Gastrocnemius medialis (tissue), 4 donors: Measurements from ENCODE around the gene IRS2. TPM values are rescaled to one million over a fixed set of nuclear protein-coding genes. Genes with fewer than 3 reads are reported as not detected.

Experiments
- ATAC-seq, 2 donors: fragments of 150-250 bp; one replicate each; pipeline ENCODE4 v1.9.1; 2016
- DNase-seq, 2 donors: peaks; one replicate each; pipeline ENCODE4 v3.0.0-alpha.2; 2019
- H3K27ac ChIP-seq, 4 donors: fragments of 200-600 bp; sonication (generic); 1 replicate in 1 of 4; 2 replicates in 3 of 4; pipeline ENCODE4 v1.5.1; 2016 to 2018; ENCODE audit warnings: mild to moderate bottlenecking in 2 of 4, moderate library complexity in 1 of 4
- H3K27me3 ChIP-seq, 3 donors: fragments of 200-600 bp; sonication (generic) in 2 of 3; 1 replicate in 1 of 3; 2 replicates in 2 of 3; pipeline versions ENCODE4 v1.5.1 to v1.6.0; 2016 to 2019; ENCODE audit warnings: mild to moderate bottlenecking in 1 of 3, moderate library complexity in 1 of 3
- H3K36me3 ChIP-seq, 2 donors: fragments of 200-600 bp; sonication (generic) in 1 of 2; one replicate each; pipeline ENCODE4 v1.5.1; 2017 to 2018
- H3K4me1 ChIP-seq, 2 donors: fragments of 200-600 bp; sonication (generic) in 1 of 2; one replicate each; pipeline ENCODE4 v1.5.1; 2016 to 2017; ENCODE audit warnings: mild to moderate bottlenecking in 2 of 2
- H3K4me3 ChIP-seq, 4 donors: fragments of 200-600 bp; sonication (generic) in 3 of 4; 1 replicate in 1 of 4; 2 replicates in 3 of 4; pipeline ENCODE4 v1.5.1; 2016 to 2019; ENCODE audit warnings: mild to moderate bottlenecking in 2 of 4
- H3K9me3 ChIP-seq, 3 donors: fragments of 200-600 bp; sonication (generic) in 2 of 3; 1 replicate in 1 of 3; 2 replicates in 2 of 3; pipeline ENCODE4 v1.5.1; 2016 to 2019
- POLR2A ChIP-seq, 2 donors: fragments of 450-650 bp; IDR thresholded peaks; one replicate each; pipeline ENCODE4 v1.6.1; 2017; ENCODE audit warnings: antibody characterized with exemption in 2 of 2, mild to moderate bottlenecking in 2 of 2, moderate library complexity in 2 of 2
- in situ Hi-C, 4 donors: fragments of 200-750 bp; cut with MboI; loops; one replicate each; pipeline versions ENCODE4 v1.15.0 to v1.8.0; 2017; ENCODE audit warnings: low sequenced_read_pairs in 4 of 4
- intact Hi-C: fragments of 100-400 bp; cut with DNase I; formaldehyde crosslinking; loops from one replicate; pipeline ENCODE4 v1.15.1; 2023; ENCODE audit warnings: low total_unique reads
- total RNA-seq, 4 donors: library from RNA; depleted of rRNA; stranded (reverse); fragments of >200 nt; gene quantifications; one replicate each; pipeline versions ENCODE4 v1.1.0 to v1.2.3, GENCODE V29; 2016
- TF ChIP-seq, protein P1 (sequence below), 5 experiments: fragments of 450-650 bp in 3 of 5; fragments of 200-600 bp in 2 of 5; sonication (generic) in 2 of 5; IDR thresholded peaks in 4 of 5; conservative IDR thresholded peaks in 1 of 5; 1 replicate in 4 of 5; 2 replicates in 1 of 5; pipeline ENCODE4 v1.5.1; 2016 to 2019; ENCODE audit warnings: antibody characterized with exemption in 5 of 5, mild to moderate bottlenecking in 3 of 5, moderate library complexity in 3 of 5

Gene IRS2
- total RNA-seq, 4 donors from 2014 or later: 23.8 to 65.6 (median 28.7) TPM

- in situ Hi-C loops: no loop called here
- Histone ChIP-seq H3K27ac (peak overlapping the region; percentile 24 to 61 (median 57)), H3K27me3 (no peaks in the 10 kb centered on the region), H3K36me3 (no peaks in the 10 kb centered on the region), H3K9me3 (no peaks in the 10 kb centered on the region), H3K4me3 (no peak overlapping the region), H3K4me1 (peaks cover 0 to 6% of the 10 kb centered on the region in 2 donors)
- TF ChIP-seq, protein P1, sequence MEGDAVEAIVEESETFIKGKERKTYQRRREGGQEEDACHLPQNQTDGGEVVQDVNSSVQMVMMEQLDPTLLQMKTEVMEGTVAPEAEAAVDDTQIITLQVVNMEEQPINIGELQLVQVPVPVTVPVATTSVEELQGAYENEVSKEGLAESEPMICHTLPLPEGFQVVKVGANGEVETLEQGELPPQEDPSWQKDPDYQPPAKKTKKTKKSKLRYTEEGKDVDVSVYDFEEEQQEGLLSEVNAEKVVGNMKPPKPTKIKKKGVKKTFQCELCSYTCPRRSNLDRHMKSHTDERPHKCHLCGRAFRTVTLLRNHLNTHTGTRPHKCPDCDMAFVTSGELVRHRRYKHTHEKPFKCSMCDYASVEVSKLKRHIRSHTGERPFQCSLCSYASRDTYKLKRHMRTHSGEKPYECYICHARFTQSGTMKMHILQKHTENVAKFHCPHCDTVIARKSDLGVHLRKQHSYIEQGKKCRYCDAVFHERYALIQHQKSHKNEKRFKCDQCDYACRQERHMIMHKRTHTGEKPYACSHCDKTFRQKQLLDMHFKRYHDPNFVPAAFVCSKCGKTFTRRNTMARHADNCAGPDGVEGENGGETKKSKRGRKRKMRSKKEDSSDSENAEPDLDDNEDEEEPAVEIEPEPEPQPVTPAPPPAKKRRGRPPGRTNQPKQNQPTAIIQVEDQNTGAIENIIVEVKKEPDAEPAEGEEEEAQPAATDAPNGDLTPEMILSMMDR (IDR thresholded peaks at IDR 0.05 in 4 of 5, conservative IDR thresholded peaks at IDR 0.05 in 1 of 5): no peak
- TF ChIP-seq POLR2A (IDR thresholded peaks at IDR 0.05): peak in 1 of 2 donors; percentile 12
- DNase-seq (peak; percentile 53 to 82), ATAC-seq (peak; percentile 99 to 100)
- intact Hi-C loops: loop anchor here (2.0 to 5.0 kb wide), 3 partner anchors 41 to 391 kb away; no protein-coding TSS in a partner anchor
Observed at GRCh38 chr13:109715902-109716301, 70.5 kb downstream of the IRS2 start.

GRCh38 chr13:109713681-109714080 lies 72.7 kb downstream of the IRS2 start:
- no peak for TF ChIP-seq POLR2A (IDR thresholded peaks at IDR 0.05)
- TF ChIP-seq, protein P1 (IDR thresholded peaks at IDR 0.05 in 4 of 5, conservative IDR thresholded peaks at IDR 0.05 in 1 of 5): no peak
- H3K4me3 ChIP-seq: no peak overlapping the region
- no peak for ATAC-seq
- H3K27me3 ChIP-seq: no peaks in the 10 kb centered on the region
- no peaks in the 10 kb centered on the region for H3K9me3 ChIP-seq
- H3K4me1 ChIP-seq: peaks cover 0 to 6% of the 10 kb centered on the region in 2 donors
- no peaks in the 10 kb centered on the region for H3K36me3 ChIP-seq
- intact Hi-C loops (no loop called here), in situ Hi-C loops (no loop called here)
- no peak overlapping the region for H3K27ac ChIP-seq
- DNase-seq: no peak

DNA sequence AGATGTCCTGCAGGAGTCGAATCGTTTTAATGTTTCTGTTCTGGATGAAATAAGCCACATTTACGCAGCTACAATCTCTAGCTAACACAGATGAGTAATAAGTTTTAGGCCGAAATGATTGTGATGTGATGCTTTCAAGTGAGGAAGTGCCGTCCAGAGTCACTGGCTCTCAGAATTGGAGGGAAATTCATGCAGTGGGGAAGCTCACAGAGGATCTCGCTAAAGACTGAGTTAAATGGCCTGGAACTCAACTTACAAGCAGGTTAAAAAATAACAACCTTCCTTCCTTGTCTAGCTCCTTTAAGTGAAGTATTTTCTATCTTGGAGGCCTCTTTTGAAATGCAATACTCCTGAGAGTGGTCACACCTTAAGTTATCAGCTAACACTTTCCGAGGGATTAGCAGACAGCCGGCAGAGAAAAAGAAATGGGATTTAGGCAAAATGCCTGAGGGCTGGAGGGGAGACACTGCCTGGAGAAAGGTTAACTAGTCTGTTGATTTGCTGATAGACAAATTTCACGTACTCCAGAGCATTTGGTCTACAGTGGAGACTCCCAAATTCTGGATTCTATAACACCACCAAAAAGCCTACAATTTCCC lies 74.2 kb downstream of the IRS2 start:
- in situ Hi-C loops: no loop called here
- TF ChIP-seq POLR2A (IDR thresholded peaks at IDR 0.05): no peak
- TF ChIP-seq, protein P1 (IDR thresholded peaks at IDR 0.05 in 4 of 5, conservative IDR thresholded peaks at IDR 0.05 in 1 of 5): no peak

GRCh38 chr13:109707742-109708617 lies 78.4 kb downstream of the IRS2 start:
- DNase-seq: no peak
- TF ChIP-seq, protein P1 (IDR thresholded peaks at IDR 0.05 in 4 of 5, conservative IDR thresholded peaks at IDR 0.05 in 1 of 5): no peak
- no peak for TF ChIP-seq POLR2A (IDR thresholded peaks at IDR 0.05)
- Histone ChIP-seq H3K4me3 (no peak overlapping the region), H3K4me1 (peaks cover 0 to 6% of the 10 kb centered on the region in 2 donors), H3K36me3 (no peaks in the 10 kb centered on the region), H3K9me3 (no peaks in the 10 kb centered on the region), H3K27ac (no peak overlapping the region), H3K27me3 (peaks cover 0 to 2% (median 0%) of the 10 kb centered on the region in 3 donors)
- no peak for ATAC-seq
- intact Hi-C loops: no loop called here
- in situ Hi-C loops: no loop called here

More for the DNA sequence above, 74.2 kb downstream of the IRS2 start:
- ATAC-seq: no peak
- Histone ChIP-seq H3K4me3 (no peak overlapping the region), H3K27me3 (no peaks in the 10 kb centered on the region), H3K27ac (no peak overlapping the region), H3K9me3 (no peaks in the 10 kb centered on the region), H3K36me3 (no peaks in the 10 kb centered on the region), H3K4me1 (peaks cover 0 to 6% of the 10 kb centered on the region in 2 donors)
- no peak for DNase-seq
- intact Hi-C loops: no loop called here
